ENCODE data around the gene NME8.
"Not testable (repeated sequence)": the region's sequence is repeated elsewhere in the genome, so short reads cannot be mapped to it uniquely, and the experiment has no call there.

Gene NME8

GRCh38 chr7:37848297-37848696 lies at the start of gene NME8:
Gene NME8, plus strand, starts transcription at chr7:37848597. Its CDS starts 1,670 bp downstream, at chr7:37850267.
- in situ Hi-C loops (cut with HindIII; ENCODE audit: low pct_ligation_motif_present, low pct_unique_long_range_greater_than_20kb, low sequenced_read_pairs) = no loop called here

GRCh38 chr7:37806152-37806551 lies 42.2 kb upstream of the NME8 start:
- in situ Hi-C loops (cut with HindIII; ENCODE audit: low pct_ligation_motif_present, low pct_unique_long_range_greater_than_20kb, low sequenced_read_pairs) = no loop called here
- DNase-seq = no peak

More at GRCh38 chr7:37848297-37848696, at the start of gene NME8:
- DNase-seq = no peak

GRCh38 chr7:37812161-37812580 lies 36.2 kb upstream of the NME8 start:
- in situ Hi-C loops (cut with HindIII; ENCODE audit: low pct_ligation_motif_present, low pct_unique_long_range_greater_than_20kb, low sequenced_read_pairs); DNase-seq: not testable (repeated sequence)

- DNase-seq = no peak
- in situ Hi-C loops (cut with HindIII; ENCODE audit: low pct_ligation_motif_present, low pct_unique_long_range_greater_than_20kb, low sequenced_read_pairs) = no loop called here
Observed at GRCh38 chr7:37815671-37816371, 32.6 kb upstream of the NME8 start.

- no peak for DNase-seq
- in situ Hi-C loops (cut with HindIII; ENCODE audit: low pct_ligation_motif_present, low pct_unique_long_range_greater_than_20kb, low sequenced_read_pairs) = no loop called here
Observed at GRCh38 chr7:37816922-37817590, 31.3 kb upstream of the NME8 start.

- DNase-seq = no peak
- in situ Hi-C loops (cut with HindIII; ENCODE audit: low pct_ligation_motif_present, low pct_unique_long_range_greater_than_20kb, low sequenced_read_pairs) = no loop called here
Observed at GRCh38 chr7:37817591-37817960, 30.8 kb upstream of the NME8 start.

- DNase-seq = no peak
- in situ Hi-C loops (cut with HindIII; ENCODE audit: low pct_ligation_motif_present, low pct_unique_long_range_greater_than_20kb, low sequenced_read_pairs) = no loop called here
Observed at GRCh38 chr7:37817996-37818720, 30.2 kb upstream of the NME8 start.

GRCh38 chr7:37820708-37821468 lies 27.5 kb upstream of the NME8 start:
- no peak for DNase-seq
- in situ Hi-C loops (cut with HindIII; ENCODE audit: low pct_ligation_motif_present, low pct_unique_long_range_greater_than_20kb, low sequenced_read_pairs) = no loop called here

GRCh38 chr7:37822946-37823345 lies 25.5 kb upstream of the NME8 start:
- in situ Hi-C loops (cut with HindIII; ENCODE audit: low pct_ligation_motif_present, low pct_unique_long_range_greater_than_20kb, low sequenced_read_pairs) = no loop called here
- no peak for DNase-seq

- in situ Hi-C loops (cut with HindIII; ENCODE audit: low pct_ligation_motif_present, low pct_unique_long_range_greater_than_20kb, low sequenced_read_pairs) = no loop called here
- DNase-seq = no peak
Observed at GRCh38 chr7:37823557-37823956, 24.8 kb upstream of the NME8 start.

GRCh38 chr7:37825038-37825437 lies 23.4 kb upstream of the NME8 start:
- in situ Hi-C loops (cut with HindIII; ENCODE audit: low pct_ligation_motif_present, low pct_unique_long_range_greater_than_20kb, low sequenced_read_pairs) = no loop called here

GRCh38 chr7:37826825-37827224 lies 21.6 kb upstream of the NME8 start:
- no peak for DNase-seq
- in situ Hi-C loops (cut with HindIII; ENCODE audit: low pct_ligation_motif_present, low pct_unique_long_range_greater_than_20kb, low sequenced_read_pairs) = no loop called here

More at GRCh38 chr7:37825038-37825437, 23.4 kb upstream of the NME8 start:
- DNase-seq = no peak

GRCh38 chr7:37831244-37831643 lies 17.2 kb upstream of the NME8 start:
- no peak for DNase-seq
- in situ Hi-C loops (cut with HindIII; ENCODE audit: low pct_ligation_motif_present, low pct_unique_long_range_greater_than_20kb, low sequenced_read_pairs) = no loop called here

- DNase-seq = no peak
- in situ Hi-C loops (cut with HindIII; ENCODE audit: low pct_ligation_motif_present, low pct_unique_long_range_greater_than_20kb, low sequenced_read_pairs) = no loop called here
Observed at GRCh38 chr7:37832194-37832593, 16.2 kb upstream of the NME8 start.

GRCh38 chr7:37833107-37833817 lies 15.1 kb upstream of the NME8 start:
- DNase-seq = peak; percentile 67
- in situ Hi-C loops (cut with HindIII; ENCODE audit: low pct_ligation_motif_present, low pct_unique_long_range_greater_than_20kb, low sequenced_read_pairs) = no loop called here

- in situ Hi-C loops (cut with HindIII; ENCODE audit: low pct_ligation_motif_present, low pct_unique_long_range_greater_than_20kb, low sequenced_read_pairs) = no loop called here
- DNase-seq = no peak
Observed at GRCh38 chr7:37833818-37834146, 14.6 kb upstream of the NME8 start.

GRCh38 chr7:37853468-37853867 lies 5.1 kb downstream of the NME8 start:
- in situ Hi-C loops (cut with HindIII; ENCODE audit: low pct_ligation_motif_present, low pct_unique_long_range_greater_than_20kb, low sequenced_read_pairs) = no loop called here
- DNase-seq = peak; percentile 26

GRCh38 chr7:37882086-37882485 lies 33.7 kb downstream of the NME8 start:
- no peak for DNase-seq
- in situ Hi-C loops (cut with HindIII; ENCODE audit: low pct_ligation_motif_present, low pct_unique_long_range_greater_than_20kb, low sequenced_read_pairs) = no loop called here

All from ACHN (cell line).